ENCODE data around the gene TBC1D22A.
"Not testable (repeated sequence)": the region's sequence is repeated elsewhere in the genome, so short reads cannot be mapped to it uniquely, and the experiment has no call there.

- not testable (repeated sequence) for TF ChIP-seq CTCF, EP300, POLR2A, POLR2AphosphoS5 (IDR thresholded peaks at IDR 0.05)
These were observed 287.4 kb downstream of the TBC1D22A start for GRCh38 chr22:47049736-47050400.

All from gastroesophageal sphincter (tissue), 3 donors.